Measurements from ENCODE around the gene APBB3. TPM values are rescaled to one million over a fixed set of nuclear protein-coding genes. Genes with fewer than 3 reads are reported as not detected.

Gene APBB3
- 37.2 TPM for total RNA-seq (2013)
- polyA plus RNA-seq (100 to 1,000 TPM in 1 of 3 donors, 1 to 10 TPM in 2; 4.9 to 211 (median 7.4) TPM), polyA minus RNA-seq (59.4 and 233 TPM in 2 replicates), total RNA-seq (10.3 to 90.4 (median 41.4) reads per million in 11 experiments)

- H3K9me3 Mint-ChIP-seq, result peaks cover 0 to 2% (median 0%) of the 10 kb centered on the region in 7 donors
- Histone ChIP-seq H3K27ac (ENCODE audit: low read depth in 1 of 2, low read length in 2 of 2) (peak within 1 kb of the TSS; percentile 92), H3K36me3 (replicated peaks in 1 of 2; ENCODE audit: control insufficient read depth in 1 of 2, insufficient read depth in 2 of 2, low read length in 2 of 2) (peaks cover 29 to 47% of the 10 kb centered on the region in 2 donors), H3K27me3 (ENCODE audit: control insufficient read depth in 2 of 2, insufficient read depth in 2 of 2, low read length in 2 of 2) (no peaks in the 10 kb centered on the region), H3K79me2 (ENCODE audit: insufficient read depth, low read length) (peaks cover 40% of the 10 kb centered on the region), H3K4me3 (replicated peaks in 1 of 3; ENCODE audit: low read depth in 2 of 3, low read length in 3 of 3) (peak within 1 kb of the TSS; percentile 77 to 87 (median 83)), H3K9me3 (replicated peaks in 1 of 2; ENCODE audit: control insufficient read depth in 1 of 2, insufficient read depth in 1 of 2, low read length in 2 of 2) (no peaks in the 10 kb centered on the region), H4K20me1 (ENCODE audit: insufficient read depth, low read length) (peaks cover 17% of the 10 kb centered on the region), H3K4me2 (replicated peaks; ENCODE audit: extremely low read depth, low read length, poor library complexity, severe bottlenecking) (peak within 1 kb of the TSS; percentile 82), H3K9ac (ENCODE audit: insufficient read depth, low read length, poor library complexity, severe bottlenecking) (peak within 1 kb of the TSS; percentile 78), H3K4me1 (ENCODE audit: control insufficient read depth in 1 of 2, insufficient read depth in 2 of 2, low read length in 2 of 2) (peaks cover 33 to 65% of the 10 kb centered on the region in 2 donors), H2AFZ (ENCODE audit: insufficient read depth, low read depth, low read length, poor library complexity, severe bottlenecking) (peak within 1 kb of the TSS; percentile 69)
- H3K4me1 Mint-ChIP-seq, result peaks cover 58% of the 10 kb centered on the region
- under 1% methylated on average over 37 of the region's 74 CpGs for WGBS (ENCODE audit: insufficient coverage)
- H3K27ac Mint-ChIP-seq, result peak within 1 kb of the TSS; percentile 97 to 99 (median 98)
- H3K27me3 Mint-ChIP-seq (ENCODE audit: low read depth in 3 of 3), result peaks cover 0 to 2% (median 2%) of the 10 kb centered on the region in 3 donors
- peak; percentile 99 to 100 (median 100) for DNase-seq
- peaks cover 51 to 63% of the 10 kb centered on the region in 2 donors for H3K36me3 Mint-ChIP-seq
- no peak for TF ChIP-seq CTCF (IDR thresholded peaks at IDR 0.05)
- peak within 1 kb of the TSS; percentile 91 to 98 for H3K4me3 Mint-ChIP-seq
- intact Hi-C loops (cut with micrococcal nuclease), result loop anchor here (5.0 to 10.0 kb wide), 2 partner anchors 83 to 150 kb away; partner anchors contain the start of genes IK (in 1 of the 2) and NDUFA2 (in 1 of the 2)
Measured at GRCh38 chr5:140564196-140565023, at the start of gene APBB3, which contains the start of gene SLC35A4. APBB3 (minus strand) TSS chr5:140564598; CDS start chr5:140564245, 353 bp downstream. SLC35A4 (plus strand) TSS chr5:140564828; CDS start chr5:140567170, 2,342 bp downstream.

- Histone ChIP-seq H3K4me1 (ENCODE audit: control insufficient read depth in 1 of 2, insufficient read depth in 2 of 2, low read length in 2 of 2) (peaks cover 84 to 96% of the 10 kb centered on the region in 2 donors), H4K20me1 (ENCODE audit: insufficient read depth, low read length) (no peaks in the 10 kb centered on the region), H3K9me3 (replicated peaks in 1 of 2; ENCODE audit: control insufficient read depth in 1 of 2, insufficient read depth in 1 of 2, low read length in 2 of 2) (no peaks in the 10 kb centered on the region), H2AFZ (ENCODE audit: insufficient read depth, low read depth, low read length, poor library complexity, severe bottlenecking) (no peak overlapping the region), H3K4me3 (replicated peaks in 1 of 3; ENCODE audit: low read depth in 2 of 3, low read length in 3 of 3) (peak overlapping the region in 1 of 3 experiments; percentile 65), H3K27ac (ENCODE audit: low read depth in 1 of 2, low read length in 2 of 2) (peak overlapping the region; percentile 50 to 94), H3K4me2 (replicated peaks; ENCODE audit: extremely low read depth, low read length, poor library complexity, severe bottlenecking) (peak overlapping the region; percentile 70), H3K9ac (ENCODE audit: insufficient read depth, low read length, poor library complexity, severe bottlenecking) (peak overlapping the region; percentile 51), H3K36me3 (replicated peaks in 1 of 2; ENCODE audit: control insufficient read depth in 1 of 2, insufficient read depth in 2 of 2, low read length in 2 of 2) (no peaks in the 10 kb centered on the region), H3K27me3 (ENCODE audit: control insufficient read depth in 2 of 2, insufficient read depth in 2 of 2, low read length in 2 of 2) (no peaks in the 10 kb centered on the region), H3K79me2 (ENCODE audit: insufficient read depth, low read length) (peaks cover 27% of the 10 kb centered on the region)
- H3K4me1 Mint-ChIP-seq, result peaks cover 92% of the 10 kb centered on the region
- TF ChIP-seq CTCF (IDR thresholded peaks at IDR 0.05), result no peak
- peaks cover 0 to 2% (median 0%) of the 10 kb centered on the region in 3 donors for H3K27me3 Mint-ChIP-seq (ENCODE audit: low read depth in 3 of 3)
- H3K27ac Mint-ChIP-seq, result peak overlapping the region; percentile 97 to 100 (median 98)
- WGBS (ENCODE audit: insufficient coverage), result no CpG with 5 or more reads among the region's 2 CpGs
- peak overlapping the region; percentile 1 to 76 for H3K4me3 Mint-ChIP-seq
- H3K36me3 Mint-ChIP-seq, result peaks cover 0 to 3% of the 10 kb centered on the region in 2 donors
- peak in 2 of 3 donors; percentile 38 to 39 for DNase-seq
- intact Hi-C loops (cut with micrococcal nuclease), result loop anchor here in 1 of 2 donors (2.0 to 5.0 kb wide), 2 partner anchors 22 to 34 kb away; partner anchors contain the start of gene CD14
- peaks cover 0 to under 1% (median 0%) of the 10 kb centered on the region in 7 donors for H3K9me3 Mint-ChIP-seq
Measured at GRCh38 chr5:140611020-140611521, 46.7 kb upstream of the APBB3 start.
